Tibial nerve (tissue), 4 donors: ENCODE data around the gene APOB. TPM values are rescaled to one million over a fixed set of nuclear protein-coding genes. Genes with fewer than 3 reads are reported as not detected.

ENCODE experiments used
- DNase-seq, 2 donors: peaks; one replicate each; pipeline ENCODE4 v3.0.0-alpha.2; 2019; ENCODE audit warnings: low spot score in 2 of 2
- H3K27ac ChIP-seq, 4 donors: fragments of 200-600 bp; sonication (generic) in 3 of 4; one replicate each; pipeline ENCODE4 v1.5.1; 2017 to 2019; ENCODE audit warnings: mild to moderate bottlenecking in 1 of 4
- H3K27me3 ChIP-seq, 2 donors: fragments of 200-600 bp; sonication (generic) in 1 of 2; one replicate each; pipeline versions ENCODE4 v1.5.1 to v1.6.0; 2017 to 2019
- H3K36me3 ChIP-seq, 3 donors: fragments of 200-600 bp; sonication (generic); one replicate each; pipeline ENCODE4 v1.5.1; 2018 to 2019
- H3K4me1 ChIP-seq, 4 donors: fragments of 200-600 bp; sonication (generic) in 3 of 4; one replicate each; pipeline ENCODE4 v1.5.1; 2017 to 2019
- H3K4me3 ChIP-seq, 4 donors: fragments of 200-600 bp; sonication (generic) in 3 of 4; one replicate each; pipeline ENCODE4 v1.5.1; 2017 to 2019; ENCODE audit warnings: mild to moderate bottlenecking in 1 of 4, moderate library complexity in 1 of 4
- H3K9me3 ChIP-seq, 4 donors: fragments of 200-600 bp; sonication (generic) in 3 of 4; one replicate each; pipeline ENCODE4 v1.5.1; 2017 to 2019
- EP300 ChIP-seq, 2 donors: sonication (generic); formaldehyde crosslinking; IDR thresholded peaks; one replicate each; pipeline ENCODE4 v1.6.1; 2017; ENCODE audit warnings: antibody characterized with exemption in 2 of 2, mild to moderate bottlenecking in 1 of 2
- POLR2A ChIP-seq, 2 donors: fragments of 450-650 bp; IDR thresholded peaks; one replicate each; pipeline ENCODE4 v1.6.1; 2017; ENCODE audit warnings: antibody characterized with exemption in 2 of 2, mild to moderate bottlenecking in 2 of 2, moderate library complexity in 2 of 2
- WGBS, 2 donors: methylation state at CpG; one replicate each; pipeline ENCODE4 v1.1.5; 2018; 5-methylcytosine and 5-hydroxymethylcytosine counted together
- total RNA-seq, 4 donors: library from RNA; depleted of rRNA; stranded (reverse); fragments of >200 nt; gene quantifications; one replicate each; pipeline ENCODE4 v1.1.0, GENCODE V29; 2016
- TF ChIP-seq, protein P1 (sequence below), 5 experiments: fragments of 200-600 bp in 3 of 5; fragments of 450-650 bp in 2 of 5; sonication (generic) in 3 of 5; IDR thresholded peaks; one replicate each; pipeline ENCODE4 v1.5.1; 2016 to 2019; ENCODE audit warnings: antibody characterized with exemption in 5 of 5, mild to moderate bottlenecking in 3 of 5, moderate library complexity in 2 of 5

Gene APOB
- total RNA-seq, 4 donors from 2014 or later = 2.1 to 4.2 (median 2.9) TPM

DNA sequence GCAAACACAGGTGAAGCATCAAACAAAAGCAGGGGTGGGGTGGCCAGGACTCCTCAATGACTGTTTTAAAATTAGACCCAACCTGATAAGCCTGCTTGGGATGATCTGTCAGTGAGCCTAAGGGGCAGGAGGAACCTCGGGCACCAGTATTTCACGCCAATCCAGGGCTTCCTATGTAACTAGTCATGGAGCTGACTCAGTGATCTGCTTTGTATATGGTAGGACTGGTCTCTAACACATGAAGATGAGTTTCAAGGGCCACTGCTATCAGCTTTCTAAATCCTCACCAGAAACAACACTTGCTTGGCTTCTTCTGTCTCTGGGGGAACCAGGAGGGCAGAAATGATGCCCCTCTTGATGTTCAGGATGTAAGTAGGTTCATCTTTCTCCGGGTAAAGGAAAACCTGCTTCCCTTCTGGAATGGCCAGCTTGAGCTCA is 6.2 kb downstream of the APOB start:
- Histone ChIP-seq H3K4me3 (no peak overlapping the region), H3K36me3 (no peaks in the 10 kb centered on the region), H3K4me1 (peaks cover 0 to 34% (median 7%) of the 10 kb centered on the region in 4 donors), H3K27ac (peak overlapping the region; percentile 37 to 77 (median 57)), H3K9me3 (no peaks in the 10 kb centered on the region), H3K27me3 (no peaks in the 10 kb centered on the region)
- TF ChIP-seq EP300 (IDR thresholded peaks at IDR 0.05) = no peak
- no peak for TF ChIP-seq POLR2A (IDR thresholded peaks at IDR 0.05)
- TF ChIP-seq, protein P1, sequence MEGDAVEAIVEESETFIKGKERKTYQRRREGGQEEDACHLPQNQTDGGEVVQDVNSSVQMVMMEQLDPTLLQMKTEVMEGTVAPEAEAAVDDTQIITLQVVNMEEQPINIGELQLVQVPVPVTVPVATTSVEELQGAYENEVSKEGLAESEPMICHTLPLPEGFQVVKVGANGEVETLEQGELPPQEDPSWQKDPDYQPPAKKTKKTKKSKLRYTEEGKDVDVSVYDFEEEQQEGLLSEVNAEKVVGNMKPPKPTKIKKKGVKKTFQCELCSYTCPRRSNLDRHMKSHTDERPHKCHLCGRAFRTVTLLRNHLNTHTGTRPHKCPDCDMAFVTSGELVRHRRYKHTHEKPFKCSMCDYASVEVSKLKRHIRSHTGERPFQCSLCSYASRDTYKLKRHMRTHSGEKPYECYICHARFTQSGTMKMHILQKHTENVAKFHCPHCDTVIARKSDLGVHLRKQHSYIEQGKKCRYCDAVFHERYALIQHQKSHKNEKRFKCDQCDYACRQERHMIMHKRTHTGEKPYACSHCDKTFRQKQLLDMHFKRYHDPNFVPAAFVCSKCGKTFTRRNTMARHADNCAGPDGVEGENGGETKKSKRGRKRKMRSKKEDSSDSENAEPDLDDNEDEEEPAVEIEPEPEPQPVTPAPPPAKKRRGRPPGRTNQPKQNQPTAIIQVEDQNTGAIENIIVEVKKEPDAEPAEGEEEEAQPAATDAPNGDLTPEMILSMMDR (IDR thresholded peaks at IDR 0.05) = no peak
- 89% methylated on average over 3 of the region's 3 CpGs for WGBS, 2 donors
- DNase-seq = no peak

DNA sequence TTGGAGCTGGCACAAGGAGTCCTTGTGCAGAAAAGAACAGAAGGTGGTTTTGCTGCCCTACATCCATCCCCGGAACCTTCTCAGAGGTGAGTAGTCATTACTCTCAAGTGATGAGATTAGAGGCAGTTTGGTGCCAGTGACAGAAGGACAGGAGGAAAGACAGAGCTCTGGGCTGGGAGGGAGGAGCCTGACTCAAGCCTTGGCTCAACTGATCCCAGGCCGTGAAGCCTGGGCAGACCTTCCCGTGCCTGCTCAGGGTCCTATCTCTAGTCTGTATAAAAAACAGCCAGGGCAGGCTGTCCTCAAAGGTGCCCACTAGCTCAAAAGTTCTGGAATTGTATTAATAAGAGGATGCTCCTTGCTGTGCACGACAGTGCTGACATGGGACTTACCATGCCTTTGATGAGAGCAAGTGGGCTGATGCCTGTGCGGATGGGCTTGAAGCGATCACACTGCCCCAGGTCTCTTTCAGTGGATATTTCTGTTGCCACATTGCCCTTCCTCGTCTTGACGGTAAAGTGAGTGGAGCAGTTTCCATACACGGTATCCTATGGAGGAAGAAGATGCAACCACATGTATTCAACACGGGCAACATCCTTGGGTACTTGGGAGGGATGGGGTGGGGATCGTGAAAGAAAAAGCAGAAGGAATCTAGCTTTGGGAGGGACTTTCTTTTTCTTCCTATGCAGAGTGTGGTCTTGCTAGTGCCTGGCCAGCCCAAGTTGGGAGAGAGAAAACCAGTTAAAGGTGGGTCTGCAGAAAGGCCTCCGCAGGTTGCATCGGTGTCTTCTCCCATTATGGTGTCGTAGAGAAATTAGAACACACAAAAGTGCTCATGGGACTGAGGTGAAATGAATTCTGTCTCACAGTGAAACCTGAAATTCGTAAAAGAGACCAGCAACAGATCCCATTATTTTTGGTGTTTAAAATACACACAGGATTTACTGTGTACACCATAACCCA is 6.9 kb downstream of the APOB start:
- Histone ChIP-seq H3K4me3 (no peak overlapping the region), H3K27ac (peak overlapping the region in 2 of 4 donors; percentile 63 to 77), H3K4me1 (peaks cover 0 to 29% (median 7%) of the 10 kb centered on the region in 4 donors), H3K36me3 (no peaks in the 10 kb centered on the region), H3K9me3 (no peaks in the 10 kb centered on the region), H3K27me3 (no peaks in the 10 kb centered on the region)
- no peak for DNase-seq
- TF ChIP-seq POLR2A (IDR thresholded peaks at IDR 0.05) (no peak), EP300 (IDR thresholded peaks at IDR 0.05) (no peak)
- TF ChIP-seq, protein P1 (IDR thresholded peaks at IDR 0.05) = no peak
- WGBS, 2 donors = 91 to 93% methylated on average over 15 of the region's 15 CpGs

DNA sequence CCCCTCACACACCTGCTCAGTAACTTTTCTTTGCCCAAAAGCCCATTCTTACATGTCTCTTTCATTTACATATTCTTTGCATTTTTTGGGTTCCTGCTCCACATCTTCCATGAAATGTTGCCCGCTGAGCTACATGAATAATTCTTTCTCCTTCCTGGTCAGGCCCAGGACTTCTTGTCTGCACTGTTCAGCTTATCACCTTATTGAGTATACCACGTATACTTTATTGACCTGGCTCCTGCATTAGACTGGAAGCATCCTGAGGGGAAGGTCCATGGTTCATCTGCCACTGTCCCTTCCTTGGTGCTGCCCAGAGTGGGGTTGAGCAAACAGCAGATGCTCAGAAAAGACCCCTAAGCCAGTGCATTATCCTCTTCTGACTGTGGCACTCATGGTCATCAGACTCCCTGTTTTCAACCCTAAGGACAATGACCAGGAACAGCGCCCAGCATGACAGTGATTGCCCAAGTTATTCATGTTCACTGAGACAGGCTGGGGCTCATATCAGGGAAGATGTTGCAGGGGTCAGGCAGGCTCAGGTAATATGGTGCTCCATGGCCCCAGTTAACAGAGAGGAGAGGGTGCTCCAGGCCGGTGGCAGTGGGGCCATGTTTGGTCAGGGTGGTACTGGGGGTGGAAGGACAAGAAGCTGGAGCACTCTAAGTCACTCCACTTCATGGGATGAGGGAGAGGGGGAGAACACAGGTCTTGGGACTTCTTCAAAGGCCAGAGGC is 7.7 kb downstream of the APOB start:
- H3K4me1 ChIP-seq = peaks cover 0 to 24% (median 7%) of the 10 kb centered on the region in 4 donors
- H3K27me3 ChIP-seq = no peaks in the 10 kb centered on the region
- WGBS, 2 donors = 89 to 98% methylated on average over 4 of the region's 4 CpGs
- DNase-seq = no peak
- peak overlapping the region in 1 of 4 donors; percentile 77 for H3K27ac ChIP-seq
- TF ChIP-seq EP300 (IDR thresholded peaks at IDR 0.05) (no peak), POLR2A (IDR thresholded peaks at IDR 0.05) (no peak)
- TF ChIP-seq, protein P1 (IDR thresholded peaks at IDR 0.05) = no peak
- H3K9me3 ChIP-seq = no peaks in the 10 kb centered on the region
- no peak overlapping the region for H3K4me3 ChIP-seq
- H3K36me3 ChIP-seq = no peaks in the 10 kb centered on the region

DNA sequence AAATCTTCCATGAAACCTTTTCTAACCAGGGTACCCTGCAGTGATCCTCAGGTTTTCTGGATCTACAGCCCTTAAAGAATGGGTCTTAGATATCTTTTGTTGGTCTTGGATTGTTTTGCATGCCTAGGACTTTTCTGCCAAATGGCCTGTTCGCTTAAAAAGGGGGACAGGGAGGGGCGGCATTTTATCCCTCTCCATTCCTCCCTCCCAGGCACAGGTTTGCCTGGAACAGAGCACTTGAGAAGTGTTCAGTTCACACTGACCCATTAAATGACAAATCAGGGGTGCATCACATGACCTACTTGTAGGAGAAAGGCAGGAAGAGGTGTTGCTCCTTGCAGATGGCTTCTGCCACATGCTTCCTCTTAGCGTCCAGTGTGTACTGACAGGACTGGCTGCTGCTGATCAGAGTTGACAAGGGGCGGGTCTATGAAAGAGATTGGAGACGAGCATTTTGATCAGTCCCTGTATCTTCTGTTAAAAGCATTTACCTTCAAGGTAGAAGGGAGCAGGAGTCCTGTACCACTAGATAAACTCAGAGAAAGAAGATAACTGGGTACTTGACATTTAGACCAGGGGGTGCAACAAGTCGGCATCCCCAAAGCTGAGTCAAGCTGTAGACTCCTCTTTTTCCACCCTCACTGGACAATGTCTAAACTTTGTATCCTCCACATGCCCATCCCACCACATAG is 8.4 kb downstream of the APOB start:
- no peaks in the 10 kb centered on the region for H3K36me3 ChIP-seq
- no peak for DNase-seq
- H3K27me3 ChIP-seq = no peaks in the 10 kb centered on the region
- 87 to 88% methylated on average over 6 of the region's 6 CpGs for WGBS, 2 donors
- TF ChIP-seq EP300 (IDR thresholded peaks at IDR 0.05) (no peak), POLR2A (IDR thresholded peaks at IDR 0.05) (no peak)
- TF ChIP-seq, protein P1 (IDR thresholded peaks at IDR 0.05) = no peak
- H3K27ac ChIP-seq = no peak overlapping the region
- H3K4me1 ChIP-seq = peaks cover 0 to 24% (median 7%) of the 10 kb centered on the region in 4 donors
- H3K9me3 ChIP-seq = no peaks in the 10 kb centered on the region
- H3K4me3 ChIP-seq = no peak overlapping the region
